ENCODE measurements around the gene MYH14.

DNA sequence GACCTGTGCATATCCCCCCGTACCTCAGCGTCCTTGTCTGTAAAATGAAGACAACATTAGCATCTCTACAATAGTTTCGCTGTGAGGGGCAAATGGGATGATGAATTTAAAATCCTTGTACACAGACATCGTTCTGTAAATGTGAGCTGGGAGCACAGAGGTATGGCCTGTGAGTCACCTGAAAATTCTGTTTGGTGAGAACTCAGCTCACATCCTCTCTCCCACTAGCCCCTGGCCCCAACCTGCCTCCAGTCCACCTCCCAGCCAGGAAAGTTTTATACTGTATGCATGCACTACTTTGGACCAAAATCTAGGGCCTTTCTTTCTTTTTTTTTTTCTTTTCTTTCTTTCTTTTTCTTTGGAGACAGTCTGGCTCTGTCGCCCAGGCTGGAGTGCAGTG is 31.7 kb upstream of the MYH14 start:
- no peak for TF ChIP-seq POLR2A (IDR thresholded peaks at IDR 0.05)
- TF ChIP-seq, protein P1, sequence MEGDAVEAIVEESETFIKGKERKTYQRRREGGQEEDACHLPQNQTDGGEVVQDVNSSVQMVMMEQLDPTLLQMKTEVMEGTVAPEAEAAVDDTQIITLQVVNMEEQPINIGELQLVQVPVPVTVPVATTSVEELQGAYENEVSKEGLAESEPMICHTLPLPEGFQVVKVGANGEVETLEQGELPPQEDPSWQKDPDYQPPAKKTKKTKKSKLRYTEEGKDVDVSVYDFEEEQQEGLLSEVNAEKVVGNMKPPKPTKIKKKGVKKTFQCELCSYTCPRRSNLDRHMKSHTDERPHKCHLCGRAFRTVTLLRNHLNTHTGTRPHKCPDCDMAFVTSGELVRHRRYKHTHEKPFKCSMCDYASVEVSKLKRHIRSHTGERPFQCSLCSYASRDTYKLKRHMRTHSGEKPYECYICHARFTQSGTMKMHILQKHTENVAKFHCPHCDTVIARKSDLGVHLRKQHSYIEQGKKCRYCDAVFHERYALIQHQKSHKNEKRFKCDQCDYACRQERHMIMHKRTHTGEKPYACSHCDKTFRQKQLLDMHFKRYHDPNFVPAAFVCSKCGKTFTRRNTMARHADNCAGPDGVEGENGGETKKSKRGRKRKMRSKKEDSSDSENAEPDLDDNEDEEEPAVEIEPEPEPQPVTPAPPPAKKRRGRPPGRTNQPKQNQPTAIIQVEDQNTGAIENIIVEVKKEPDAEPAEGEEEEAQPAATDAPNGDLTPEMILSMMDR (IDR thresholded peaks at IDR 0.05), result no peak
